WTC11 (cell line): Measurements from ENCODE around the gene PUM1.

Experiments used
- FOXJ3 ChIP-seq: sonication (generic); formaldehyde crosslinking; IDR thresholded peaks from 2 replicates; pipeline ENCODE4 v1.9.0; 2021; ENCODE audit warnings: missing genetic modification reagents, mild to moderate bottlenecking, borderline replicate concordance
- NFYB ChIP-seq: sonication (generic); formaldehyde crosslinking; conservative IDR thresholded peaks from 2 replicates; pipeline ENCODE4 v1.8.0; 2022; ENCODE audit warnings: low read depth, missing genetic modification reagents
- NR2C2 ChIP-seq: sonication (generic); formaldehyde crosslinking; IDR thresholded peaks from 2 replicates; pipeline ENCODE4 v1.8.0; 2022; ENCODE audit warnings: mild to moderate bottlenecking, missing genetic modification reagents
- NR3C1 ChIP-seq: sonication (generic); formaldehyde crosslinking; conservative IDR thresholded peaks from 2 replicates; pipeline ENCODE4 v1.8.1; 2023; ENCODE audit warnings: low read depth, mild to moderate bottlenecking, missing genetic modification reagents
- RELA ChIP-seq: sonication (generic); formaldehyde crosslinking; IDR thresholded peaks from 2 replicates; pipeline ENCODE4 v1.8.1; 2022; ENCODE audit warnings: missing genetic modification reagents, mild to moderate bottlenecking, borderline replicate concordance
- TEAD1 ChIP-seq: sonication (generic); formaldehyde crosslinking; IDR thresholded peaks from 2 replicates; pipeline ENCODE4 v1.8.0; 2022; ENCODE audit warnings: mild to moderate bottlenecking, missing genetic modification reagents
- ZNF121 ChIP-seq: sonication (generic); formaldehyde crosslinking; IDR thresholded peaks from 2 replicates; pipeline ENCODE4 v1.8.0; 2023; ENCODE audit warnings: missing genetic modification reagents
- TF ChIP-seq, protein P1 (sequence below): sonication (generic); formaldehyde crosslinking; conservative IDR thresholded peaks from 2 replicates; pipeline ENCODE4 v1.8.1; 2023; ENCODE audit warnings: mild to moderate bottlenecking, low read depth, missing genetic modification reagents, moderate library complexity
- TF ChIP-seq, protein P2 (sequence below): sonication (generic); formaldehyde crosslinking; IDR thresholded peaks from 2 replicates; pipeline ENCODE4 v1.8.1; 2023; ENCODE audit warnings: mild to moderate bottlenecking, missing genetic modification reagents
- TF ChIP-seq, protein P3 (sequence below): sonication (generic); formaldehyde crosslinking; IDR thresholded peaks from 2 replicates; pipeline ENCODE4 v1.8.1; 2023; ENCODE audit warnings: mild to moderate bottlenecking, missing genetic modification reagents, moderate library complexity
- TF ChIP-seq, protein P4 (sequence below): fragments of 200-600 bp; IDR thresholded peaks from 2 replicates; pipeline ENCODE4 v1.8.0; 2022; ENCODE audit warnings: antibody characterized with exemption
- TF ChIP-seq, protein P5 (sequence below): sonication (generic); formaldehyde crosslinking; IDR thresholded peaks from 2 replicates; pipeline ENCODE4 v1.8.0; 2023; ENCODE audit warnings: mild to moderate bottlenecking, missing genetic modification reagents

DNA sequence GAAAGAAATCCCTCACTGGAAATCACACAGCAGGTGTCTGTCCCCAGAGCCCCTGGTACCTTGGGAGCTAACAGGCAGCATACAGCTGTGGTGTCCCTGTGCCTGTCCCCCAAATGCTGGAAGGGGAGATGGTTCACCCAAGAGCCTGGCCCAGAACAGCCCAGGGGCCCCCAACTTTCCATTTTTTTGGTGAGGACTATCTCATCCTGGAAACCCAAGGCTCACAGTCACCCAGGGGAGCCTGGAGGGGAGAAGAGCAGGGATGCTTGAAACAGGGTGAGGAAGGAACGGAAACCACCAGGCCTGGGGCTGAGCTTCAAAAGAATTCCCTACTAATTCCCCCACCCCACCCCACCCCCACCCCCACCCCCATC, 160.6 kb downstream of the PUM1 start:
- TF ChIP-seq, protein P1, sequence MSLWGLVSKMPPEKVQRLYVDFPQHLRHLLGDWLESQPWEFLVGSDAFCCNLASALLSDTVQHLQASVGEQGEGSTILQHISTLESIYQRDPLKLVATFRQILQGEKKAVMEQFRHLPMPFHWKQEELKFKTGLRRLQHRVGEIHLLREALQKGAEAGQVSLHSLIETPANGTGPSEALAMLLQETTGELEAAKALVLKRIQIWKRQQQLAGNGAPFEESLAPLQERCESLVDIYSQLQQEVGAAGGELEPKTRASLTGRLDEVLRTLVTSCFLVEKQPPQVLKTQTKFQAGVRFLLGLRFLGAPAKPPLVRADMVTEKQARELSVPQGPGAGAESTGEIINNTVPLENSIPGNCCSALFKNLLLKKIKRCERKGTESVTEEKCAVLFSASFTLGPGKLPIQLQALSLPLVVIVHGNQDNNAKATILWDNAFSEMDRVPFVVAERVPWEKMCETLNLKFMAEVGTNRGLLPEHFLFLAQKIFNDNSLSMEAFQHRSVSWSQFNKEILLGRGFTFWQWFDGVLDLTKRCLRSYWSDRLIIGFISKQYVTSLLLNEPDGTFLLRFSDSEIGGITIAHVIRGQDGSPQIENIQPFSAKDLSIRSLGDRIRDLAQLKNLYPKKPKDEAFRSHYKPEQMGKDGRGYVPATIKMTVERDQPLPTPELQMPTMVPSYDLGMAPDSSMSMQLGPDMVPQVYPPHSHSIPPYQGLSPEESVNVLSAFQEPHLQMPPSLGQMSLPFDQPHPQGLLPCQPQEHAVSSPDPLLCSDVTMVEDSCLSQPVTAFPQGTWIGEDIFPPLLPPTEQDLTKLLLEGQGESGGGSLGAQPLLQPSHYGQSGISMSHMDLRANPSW (CRISPR knock-in tag), result no peak
- TF ChIP-seq TEAD1 (CRISPR knock-in tag), result no peak
- TF ChIP-seq, protein P2, sequence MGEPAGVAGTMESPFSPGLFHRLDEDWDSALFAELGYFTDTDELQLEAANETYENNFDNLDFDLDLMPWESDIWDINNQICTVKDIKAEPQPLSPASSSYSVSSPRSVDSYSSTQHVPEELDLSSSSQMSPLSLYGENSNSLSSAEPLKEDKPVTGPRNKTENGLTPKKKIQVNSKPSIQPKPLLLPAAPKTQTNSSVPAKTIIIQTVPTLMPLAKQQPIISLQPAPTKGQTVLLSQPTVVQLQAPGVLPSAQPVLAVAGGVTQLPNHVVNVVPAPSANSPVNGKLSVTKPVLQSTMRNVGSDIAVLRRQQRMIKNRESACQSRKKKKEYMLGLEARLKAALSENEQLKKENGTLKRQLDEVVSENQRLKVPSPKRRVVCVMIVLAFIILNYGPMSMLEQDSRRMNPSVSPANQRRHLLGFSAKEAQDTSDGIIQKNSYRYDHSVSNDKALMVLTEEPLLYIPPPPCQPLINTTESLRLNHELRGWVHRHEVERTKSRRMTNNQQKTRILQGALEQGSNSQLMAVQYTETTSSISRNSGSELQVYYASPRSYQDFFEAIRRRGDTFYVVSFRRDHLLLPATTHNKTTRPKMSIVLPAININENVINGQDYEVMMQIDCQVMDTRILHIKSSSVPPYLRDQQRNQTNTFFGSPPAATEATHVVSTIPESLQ (CRISPR knock-in tag), result no peak
- TF ChIP-seq NR2C2, result no peak
- TF ChIP-seq, protein P3, sequence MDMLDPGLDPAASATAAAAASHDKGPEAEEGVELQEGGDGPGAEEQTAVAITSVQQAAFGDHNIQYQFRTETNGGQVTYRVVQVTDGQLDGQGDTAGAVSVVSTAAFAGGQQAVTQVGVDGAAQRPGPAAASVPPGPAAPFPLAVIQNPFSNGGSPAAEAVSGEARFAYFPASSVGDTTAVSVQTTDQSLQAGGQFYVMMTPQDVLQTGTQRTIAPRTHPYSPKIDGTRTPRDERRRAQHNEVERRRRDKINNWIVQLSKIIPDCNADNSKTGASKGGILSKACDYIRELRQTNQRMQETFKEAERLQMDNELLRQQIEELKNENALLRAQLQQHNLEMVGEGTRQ (CRISPR knock-in tag), result no peak
- no peak for TF ChIP-seq RELA (CRISPR knock-in tag)
- TF ChIP-seq ZNF121 (CRISPR knock-in tag), result no peak
- no peak for TF ChIP-seq NFYB
- TF ChIP-seq, protein P4, sequence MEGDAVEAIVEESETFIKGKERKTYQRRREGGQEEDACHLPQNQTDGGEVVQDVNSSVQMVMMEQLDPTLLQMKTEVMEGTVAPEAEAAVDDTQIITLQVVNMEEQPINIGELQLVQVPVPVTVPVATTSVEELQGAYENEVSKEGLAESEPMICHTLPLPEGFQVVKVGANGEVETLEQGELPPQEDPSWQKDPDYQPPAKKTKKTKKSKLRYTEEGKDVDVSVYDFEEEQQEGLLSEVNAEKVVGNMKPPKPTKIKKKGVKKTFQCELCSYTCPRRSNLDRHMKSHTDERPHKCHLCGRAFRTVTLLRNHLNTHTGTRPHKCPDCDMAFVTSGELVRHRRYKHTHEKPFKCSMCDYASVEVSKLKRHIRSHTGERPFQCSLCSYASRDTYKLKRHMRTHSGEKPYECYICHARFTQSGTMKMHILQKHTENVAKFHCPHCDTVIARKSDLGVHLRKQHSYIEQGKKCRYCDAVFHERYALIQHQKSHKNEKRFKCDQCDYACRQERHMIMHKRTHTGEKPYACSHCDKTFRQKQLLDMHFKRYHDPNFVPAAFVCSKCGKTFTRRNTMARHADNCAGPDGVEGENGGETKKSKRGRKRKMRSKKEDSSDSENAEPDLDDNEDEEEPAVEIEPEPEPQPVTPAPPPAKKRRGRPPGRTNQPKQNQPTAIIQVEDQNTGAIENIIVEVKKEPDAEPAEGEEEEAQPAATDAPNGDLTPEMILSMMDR, result no peak
- no peak for TF ChIP-seq NR3C1
- TF ChIP-seq FOXJ3, result no peak
- TF ChIP-seq, protein P5, sequence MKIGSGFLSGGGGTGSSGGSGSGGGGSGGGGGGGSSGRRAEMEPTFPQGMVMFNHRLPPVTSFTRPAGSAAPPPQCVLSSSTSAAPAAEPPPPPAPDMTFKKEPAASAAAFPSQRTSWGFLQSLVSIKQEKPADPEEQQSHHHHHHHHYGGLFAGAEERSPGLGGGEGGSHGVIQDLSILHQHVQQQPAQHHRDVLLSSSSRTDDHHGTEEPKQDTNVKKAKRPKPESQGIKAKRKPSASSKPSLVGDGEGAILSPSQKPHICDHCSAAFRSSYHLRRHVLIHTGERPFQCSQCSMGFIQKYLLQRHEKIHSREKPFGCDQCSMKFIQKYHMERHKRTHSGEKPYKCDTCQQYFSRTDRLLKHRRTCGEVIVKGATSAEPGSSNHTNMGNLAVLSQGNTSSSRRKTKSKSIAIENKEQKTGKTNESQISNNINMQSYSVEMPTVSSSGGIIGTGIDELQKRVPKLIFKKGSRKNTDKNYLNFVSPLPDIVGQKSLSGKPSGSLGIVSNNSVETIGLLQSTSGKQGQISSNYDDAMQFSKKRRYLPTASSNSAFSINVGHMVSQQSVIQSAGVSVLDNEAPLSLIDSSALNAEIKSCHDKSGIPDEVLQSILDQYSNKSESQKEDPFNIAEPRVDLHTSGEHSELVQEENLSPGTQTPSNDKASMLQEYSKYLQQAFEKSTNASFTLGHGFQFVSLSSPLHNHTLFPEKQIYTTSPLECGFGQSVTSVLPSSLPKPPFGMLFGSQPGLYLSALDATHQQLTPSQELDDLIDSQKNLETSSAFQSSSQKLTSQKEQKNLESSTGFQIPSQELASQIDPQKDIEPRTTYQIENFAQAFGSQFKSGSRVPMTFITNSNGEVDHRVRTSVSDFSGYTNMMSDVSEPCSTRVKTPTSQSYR (CRISPR knock-in tag), result no peak
